HCT116 (cell line): Measurements from ENCODE around the gene KAT5. TPM values are rescaled to one million over a fixed set of nuclear protein-coding genes. Genes with fewer than 3 reads are reported as not detected.
"Not testable (repeated sequence)": the region's sequence is repeated elsewhere in the genome, so short reads cannot be mapped to it uniquely, and the experiment has no call there.

Experiments used
- ATAC-seq: fragments of 200-7000 bp; cut with Tn5 transposase; 2 replicates; pipeline ENCODE4 v1.9.1; 2020; ENCODE audit warnings: mild to moderate bottlenecking, moderate library complexity
- BruUV-seq: library from RNA; stranded (reverse); fragments of 400-500 nt; replicated peaks from 2 replicates; lab custom pipeline; 2021; lab: Mats Ljungman, UMichigan
- CTCF ChIA-PET: fragments of 300-600 bp; sonication (Branson Sonifier 250); formaldehyde crosslinking; loops from one replicate; lab custom pipeline; 2021; ENCODE audit warnings: antibody characterized with exemption; lab: Charles Lee
- POLR2A ChIA-PET: fragments of 300-600, 350-600 bp; sonication (Branson Sonifier 250); formaldehyde crosslinking; loops from one replicate; lab custom pipeline; 2021; ENCODE audit warnings: antibody characterized with exemption; lab: Charles Lee
- RAD21 ChIA-PET, 2 experiments: fragments of 300-600 bp; sonication (Branson Sonifier 250); formaldehyde crosslinking; loops; one replicate each; lab custom pipeline; 2023; ENCODE audit warnings: low total read pairs in 2 of 2; ENCODE audit not compliant: uncharacterized antibody in 2 of 2, unreplicated experiment in 2 of 2, low non-redundant PET in 1 of 2; lab: Charles Lee
- DNase-seq: peaks from one replicate; pipeline ENCODE4 v3.0.0-alpha.2; 2010; ENCODE audit warnings: low read depth, low spot score
- H2AFZ ChIP-seq: fragments of 200-600 bp; shearing (Covaris generic), sonication (generic); 2 replicates; pipeline ENCODE4 v1.6.1; 2017; ENCODE audit warnings: low read depth, mixed run types, mixed read lengths, antibody characterized with exemption, low read length; ENCODE audit not compliant: poor library complexity, severe bottlenecking
- H3K27ac ChIP-seq: 2 replicates; pipeline ENCODE4 v1.5.1; 2012; ENCODE audit warnings: low read depth, low read length
- H3K27me3 ChIP-seq: fragments of 200-600 bp; sonication (generic); 2 replicates; pipeline ENCODE4 v1.6.1; 2016; ENCODE audit warnings: mixed run types, low read length, mixed read lengths; ENCODE audit not compliant: insufficient read depth
- H3K36me3 ChIP-seq, 2 experiments: fragments of 200-500 bp in 1 of 2; fragments of 200-600 bp in 1 of 2; sonication (Bioruptor generic) in 1 of 2; sonication (generic) in 1 of 2; 2 replicates each; pipeline versions ENCODE4 v1.5.1 to v1.6.1; 2014 to 2016; ENCODE audit warnings: low read length in 2 of 2, inconsistent platforms in 1 of 2, mixed read lengths in 1 of 2, mixed run types in 1 of 2; ENCODE audit not compliant: insufficient read depth in 2 of 2, control insufficient read depth in 1 of 2
- H3K4me1 ChIP-seq, 2 experiments: fragments of 200-600 bp in 1 of 2; sonication (generic) in 1 of 2; 2 replicates each; pipeline versions ENCODE4 v1.5.1 to v1.6.1; 2012 to 2017; ENCODE audit warnings: low read length in 2 of 2, inconsistent platforms in 1 of 2, mild to moderate bottlenecking in 1 of 2, mixed read lengths in 1 of 2, mixed run types in 1 of 2, moderate library complexity in 1 of 2; ENCODE audit not compliant: insufficient read depth in 2 of 2, control insufficient read depth in 1 of 2
- H3K4me2 ChIP-seq: fragments of 200-600 bp; sonication (generic); 2 replicates; pipeline ENCODE4 v1.6.1; 2017; ENCODE audit warnings: mixed run types, low read length, mixed read lengths
- H3K4me3 ChIP-seq, 2 experiments: fragments of 200-600 bp in 1 of 2; sonication (generic) in 1 of 2; replicated peaks in 1 of 2; 2 replicates each; pipeline ENCODE4 v1.5.1; 2011 to 2016; ENCODE audit warnings: low read length in 2 of 2, control low read depth in 1 of 2, low read depth in 1 of 2, mild to moderate bottlenecking in 1 of 2, mixed read lengths in 1 of 2, mixed run types in 1 of 2
- H3K79me2 ChIP-seq: fragments of 200-600 bp; sonication (generic); 2 replicates; pipeline ENCODE4 v1.6.1; 2017; ENCODE audit warnings: mild to moderate bottlenecking, mixed run types, low read length, moderate library complexity, mixed read lengths; ENCODE audit not compliant: insufficient read depth
- H3K9ac ChIP-seq: fragments of 200-600 bp; sonication (generic); 2 replicates; pipeline ENCODE4 v1.6.1; 2016; ENCODE audit warnings: low read length, mixed read lengths
- H3K9me2 ChIP-seq: fragments of 200-600 bp; sonication (generic), shearing (Covaris generic); 2 replicates; pipeline ENCODE4 v1.6.1; 2017; ENCODE audit warnings: mixed run types, mild to moderate bottlenecking, moderate library complexity; ENCODE audit not compliant: insufficient read depth
- H3K9me3 ChIP-seq, 2 experiments: fragments of 200-500 bp in 1 of 2; fragments of 200-600 bp in 1 of 2; sonication (Bioruptor generic) in 1 of 2; sonication (generic) in 1 of 2; 2 replicates each; pipeline ENCODE4 v1.6.1; 2014 to 2017; ENCODE audit warnings: low read length in 2 of 2, mixed read lengths in 2 of 2, inconsistent platforms in 1 of 2, low read depth in 1 of 2, mild to moderate bottlenecking in 1 of 2, mixed run types in 1 of 2, moderate library complexity in 1 of 2; ENCODE audit not compliant: control insufficient read depth in 1 of 2, insufficient read depth in 1 of 2
- H4K20me1 ChIP-seq: fragments of 200-600 bp; sonication (generic), shearing (Covaris generic); 2 replicates; pipeline ENCODE4 v1.6.1; 2017; ENCODE audit warnings: mixed run types, mild to moderate bottlenecking, moderate library complexity; ENCODE audit not compliant: insufficient read depth
- EZH2 ChIP-seq: fragments of 200-600 bp; sonication (generic); IDR thresholded peaks from 2 replicates; pipeline ENCODE4 v1.6.1; 2017; ENCODE audit warnings: antibody characterized with exemption, mixed run types
- YY1 ChIP-seq: IDR thresholded peaks from 2 replicates; pipeline ENCODE4 v1.6.1; 2011; ENCODE audit warnings: low read length, low read depth, moderate library complexity, mild to moderate bottlenecking; ENCODE audit not compliant: insufficient replicate concordance; ENCODE audit errors: extremely low read depth
- ZFX ChIP-seq: fragments of 450-650 bp; IDR thresholded peaks from 2 replicates; pipeline ENCODE4 v1.6.1; 2017
- ZNF274 ChIP-seq: fragments of 200-500 bp; sonication (Bioruptor generic); IDR thresholded peaks from 2 replicates; pipeline ENCODE4 v1.6.1; 2014; ENCODE audit warnings: mild to moderate bottlenecking, low read depth, low read length, inconsistent platforms
- intact Hi-C: fragments of 100-400 bp; cut with micrococcal nuclease; formaldehyde crosslinking; loops from 2 replicates; pipeline ENCODE4 v1.10.0; 2022
- total RNA-seq: library from RNA; stranded (reverse); gene quantifications from one replicate; pipeline ENCODE4 v1.2.1, GENCODE V29; 2021; ENCODE audit not compliant: unreplicated experiment
- TF ChIP-seq, protein P1 (sequence below): IDR thresholded peaks from 2 replicates; pipeline ENCODE4 v1.6.1; 2012

The KAT5 gene
- total RNA-seq, 1 experiment from 2014 or later: 78.7 TPM

DNA sequence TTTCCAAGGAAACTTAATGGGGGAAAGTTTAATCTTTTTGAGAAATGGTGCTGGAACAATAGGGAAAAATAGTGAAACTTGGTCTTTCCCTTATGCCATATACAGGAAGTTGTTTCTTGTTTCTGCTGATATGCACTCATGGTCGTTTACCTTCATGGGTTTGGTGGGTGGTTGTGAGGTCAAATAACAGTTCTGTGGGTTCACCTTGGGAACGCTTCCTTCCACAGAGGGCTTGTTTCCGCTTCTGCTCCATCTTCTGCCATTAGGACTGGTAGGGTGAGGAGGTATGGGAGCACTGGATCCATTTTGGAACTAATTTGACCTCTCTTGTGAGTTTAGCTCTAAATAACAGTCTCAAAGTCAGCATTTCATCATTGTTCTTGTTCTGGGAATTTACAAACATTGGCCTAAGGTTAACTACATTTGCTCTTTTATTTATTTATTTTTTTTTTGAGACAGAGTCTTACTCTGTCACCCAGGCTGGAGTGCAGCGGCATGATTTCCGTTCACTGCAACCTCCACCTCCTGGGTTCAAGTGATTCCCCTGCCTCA, 31.8 kb upstream of the KAT5 start:
- RAD21 ChIA-PET: no interaction called here
- Histone ChIP-seq H3K4me1 (no peaks in the 10 kb centered on the region), H3K27me3 (no peaks in the 10 kb centered on the region), H3K9ac (no peak overlapping the region), H3K4me2 (no peak overlapping the region), H3K4me3 (no peak overlapping the region), H3K27ac (no peak overlapping the region), H3K79me2 (no peaks in the 10 kb centered on the region), H4K20me1 (no peaks in the 10 kb centered on the region), H3K9me2 (no peaks in the 10 kb centered on the region), H2AFZ (no peak overlapping the region), H3K36me3 (no peaks in the 10 kb centered on the region), H3K9me3 (no peaks in the 10 kb centered on the region)
- no peak for ATAC-seq
- BruUV-seq: no TSS peak
- CTCF ChIA-PET: no interaction called here
- TF ChIP-seq ZNF274 (no peak), EZH2 (no peak), YY1 (no peak), ZFX (no peak)
- TF ChIP-seq, protein P1, sequence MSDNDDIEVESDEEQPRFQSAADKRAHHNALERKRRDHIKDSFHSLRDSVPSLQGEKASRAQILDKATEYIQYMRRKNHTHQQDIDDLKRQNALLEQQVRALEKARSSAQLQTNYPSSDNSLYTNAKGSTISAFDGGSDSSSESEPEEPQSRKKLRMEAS: no peak
- DNase-seq: no peak
- POLR2A ChIA-PET: no interaction called here
- intact Hi-C loops: no loop called here

DNA sequence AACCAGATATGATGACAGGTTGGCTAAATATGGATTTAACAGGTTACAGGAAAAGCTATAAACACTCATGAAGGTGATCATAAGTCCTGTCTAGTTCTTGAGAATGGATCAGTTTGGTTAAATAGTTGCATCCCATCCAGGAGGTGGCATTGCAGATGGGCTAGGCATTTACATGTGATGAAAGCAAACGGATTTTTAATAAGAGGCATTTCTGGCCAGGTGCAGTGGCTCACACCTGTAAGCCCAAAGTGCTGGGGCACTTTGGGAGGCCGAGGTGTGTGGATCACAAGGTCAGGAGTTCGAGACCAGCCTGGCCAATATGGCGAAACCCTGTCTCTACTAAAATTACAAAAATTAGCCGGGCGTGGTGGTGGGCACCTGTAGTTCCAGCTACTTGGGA, 28.6 kb upstream of the KAT5 start:
- CTCF ChIA-PET, H3K9ac ChIP-seq, intact Hi-C loops, H3K4me3 ChIP-seq, H3K9me2 ChIP-seq, H3K4me1 ChIP-seq, H2AFZ ChIP-seq, H3K27me3 ChIP-seq, H4K20me1 ChIP-seq, H3K4me2 ChIP-seq, H3K9me3 ChIP-seq, H3K79me2 ChIP-seq, ATAC-seq, POLR2A ChIA-PET, RAD21 ChIA-PET, DNase-seq, BruUV-seq, H3K36me3 ChIP-seq, H3K27ac ChIP-seq: not testable (repeated sequence)
